HL-60 (cell line): ENCODE measurements around the gene DHRSX.
"Not testable (repeated sequence)": the region's sequence is repeated elsewhere in the genome, so short reads cannot be mapped to it uniquely, and the experiment has no call there.

Experiments
- DNase-seq, 2 experiments: peaks; one replicate each; pipeline ENCODE4 v3.0.0-alpha.2; 2010 to 2020; ENCODE audit warnings: low read depth in 1 of 2, low spot score in 1 of 2
- H3K27ac ChIP-seq: fragments of 250-450 bp; sonication (Bioruptor Pico); replicated peaks from 2 replicates; pipeline ENCODE4 v1.5.1; 2020; ENCODE audit warnings: mild to moderate bottlenecking, moderate library complexity
- H3K27me3 ChIP-seq: fragments of 250-450 bp; sonication (Bioruptor Pico); 2 replicates; pipeline ENCODE4 v1.5.1; 2021; ENCODE audit warnings: mild to moderate bottlenecking, moderate library complexity; ENCODE audit not compliant: insufficient read depth, poor library complexity, severe bottlenecking
- H3K4me3 ChIP-seq: replicated peaks from 2 replicates; pipeline ENCODE4 v1.5.1; 2011; ENCODE audit warnings: mild to moderate bottlenecking, control low read depth, low read length; ENCODE audit not compliant: insufficient read depth
- GABPA ChIP-seq: IDR thresholded peaks from 2 replicates; pipeline ENCODE4 v1.6.1; 2012; ENCODE audit warnings: low read depth
- POLR2AphosphoS5 ChIP-seq: IDR thresholded peaks from 2 replicates; pipeline ENCODE4 v1.6.1; 2012; ENCODE audit warnings: low read depth
- SPI1 ChIP-seq: IDR thresholded peaks from 2 replicates; pipeline ENCODE4 v1.6.1; 2012; ENCODE audit warnings: low read depth, mild to moderate bottlenecking, borderline replicate concordance
- TF ChIP-seq, protein P1 (sequence below): IDR thresholded peaks from one replicate; pipeline ENCODE4 v1.5.1; 2011; ENCODE audit warnings: low read length, control low read depth, inconsistent platforms; ENCODE audit not compliant: insufficient read depth
- TF ChIP-seq, protein P2 (sequence below): IDR thresholded peaks from 2 replicates; pipeline ENCODE4 v1.6.1; 2012; ENCODE audit warnings: low read depth; ENCODE audit not compliant: insufficient replicate concordance

DHRSX gene

DNA sequence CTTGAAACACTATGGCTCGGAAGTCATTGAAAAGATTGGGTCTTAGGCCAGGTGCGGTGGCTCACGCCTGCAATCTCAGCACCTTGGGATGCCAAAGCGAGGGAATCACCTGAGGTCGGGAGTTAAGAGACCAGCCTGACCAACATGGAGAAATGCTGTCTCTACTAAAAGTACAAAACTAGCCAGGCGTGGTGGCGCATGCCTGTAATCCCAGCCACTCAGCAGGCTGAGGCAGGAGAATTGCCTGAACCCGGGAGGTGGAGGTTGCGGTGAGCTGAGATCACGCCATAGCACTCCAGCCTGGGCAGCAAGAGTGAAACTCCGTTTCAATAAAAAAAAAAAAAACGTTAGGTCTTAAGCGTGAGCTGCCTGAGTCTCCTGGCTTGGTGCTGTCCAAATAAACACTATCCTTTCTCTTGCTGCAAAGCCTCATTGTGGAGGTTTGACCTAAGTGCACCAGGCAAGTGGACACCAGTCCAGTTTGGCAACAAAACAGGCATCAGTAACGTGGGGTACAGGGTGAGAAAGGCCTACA, 185.9 kb downstream of the DHRSX start:
- no peak overlapping the region for H3K27ac ChIP-seq
- no peaks in the 10 kb centered on the region for H3K27me3 ChIP-seq
- DNase-seq = no peak
- TF ChIP-seq, protein P1, sequence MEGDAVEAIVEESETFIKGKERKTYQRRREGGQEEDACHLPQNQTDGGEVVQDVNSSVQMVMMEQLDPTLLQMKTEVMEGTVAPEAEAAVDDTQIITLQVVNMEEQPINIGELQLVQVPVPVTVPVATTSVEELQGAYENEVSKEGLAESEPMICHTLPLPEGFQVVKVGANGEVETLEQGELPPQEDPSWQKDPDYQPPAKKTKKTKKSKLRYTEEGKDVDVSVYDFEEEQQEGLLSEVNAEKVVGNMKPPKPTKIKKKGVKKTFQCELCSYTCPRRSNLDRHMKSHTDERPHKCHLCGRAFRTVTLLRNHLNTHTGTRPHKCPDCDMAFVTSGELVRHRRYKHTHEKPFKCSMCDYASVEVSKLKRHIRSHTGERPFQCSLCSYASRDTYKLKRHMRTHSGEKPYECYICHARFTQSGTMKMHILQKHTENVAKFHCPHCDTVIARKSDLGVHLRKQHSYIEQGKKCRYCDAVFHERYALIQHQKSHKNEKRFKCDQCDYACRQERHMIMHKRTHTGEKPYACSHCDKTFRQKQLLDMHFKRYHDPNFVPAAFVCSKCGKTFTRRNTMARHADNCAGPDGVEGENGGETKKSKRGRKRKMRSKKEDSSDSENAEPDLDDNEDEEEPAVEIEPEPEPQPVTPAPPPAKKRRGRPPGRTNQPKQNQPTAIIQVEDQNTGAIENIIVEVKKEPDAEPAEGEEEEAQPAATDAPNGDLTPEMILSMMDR = no peak
- no peak for TF ChIP-seq SPI1
- TF ChIP-seq, protein P2, sequence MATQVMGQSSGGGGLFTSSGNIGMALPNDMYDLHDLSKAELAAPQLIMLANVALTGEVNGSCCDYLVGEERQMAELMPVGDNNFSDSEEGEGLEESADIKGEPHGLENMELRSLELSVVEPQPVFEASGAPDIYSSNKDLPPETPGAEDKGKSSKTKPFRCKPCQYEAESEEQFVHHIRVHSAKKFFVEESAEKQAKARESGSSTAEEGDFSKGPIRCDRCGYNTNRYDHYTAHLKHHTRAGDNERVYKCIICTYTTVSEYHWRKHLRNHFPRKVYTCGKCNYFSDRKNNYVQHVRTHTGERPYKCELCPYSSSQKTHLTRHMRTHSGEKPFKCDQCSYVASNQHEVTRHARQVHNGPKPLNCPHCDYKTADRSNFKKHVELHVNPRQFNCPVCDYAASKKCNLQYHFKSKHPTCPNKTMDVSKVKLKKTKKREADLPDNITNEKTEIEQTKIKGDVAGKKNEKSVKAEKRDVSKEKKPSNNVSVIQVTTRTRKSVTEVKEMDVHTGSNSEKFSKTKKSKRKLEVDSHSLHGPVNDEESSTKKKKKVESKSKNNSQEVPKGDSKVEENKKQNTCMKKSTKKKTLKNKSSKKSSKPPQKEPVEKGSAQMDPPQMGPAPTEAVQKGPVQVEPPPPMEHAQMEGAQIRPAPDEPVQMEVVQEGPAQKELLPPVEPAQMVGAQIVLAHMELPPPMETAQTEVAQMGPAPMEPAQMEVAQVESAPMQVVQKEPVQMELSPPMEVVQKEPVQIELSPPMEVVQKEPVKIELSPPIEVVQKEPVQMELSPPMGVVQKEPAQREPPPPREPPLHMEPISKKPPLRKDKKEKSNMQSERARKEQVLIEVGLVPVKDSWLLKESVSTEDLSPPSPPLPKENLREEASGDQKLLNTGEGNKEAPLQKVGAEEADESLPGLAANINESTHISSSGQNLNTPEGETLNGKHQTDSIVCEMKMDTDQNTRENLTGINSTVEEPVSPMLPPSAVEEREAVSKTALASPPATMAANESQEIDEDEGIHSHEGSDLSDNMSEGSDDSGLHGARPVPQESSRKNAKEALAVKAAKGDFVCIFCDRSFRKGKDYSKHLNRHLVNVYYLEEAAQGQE = no peak
- TF ChIP-seq POLR2AphosphoS5 = no peak
- no peak for TF ChIP-seq GABPA
- H3K4me3 ChIP-seq = no peak overlapping the region

DNA sequence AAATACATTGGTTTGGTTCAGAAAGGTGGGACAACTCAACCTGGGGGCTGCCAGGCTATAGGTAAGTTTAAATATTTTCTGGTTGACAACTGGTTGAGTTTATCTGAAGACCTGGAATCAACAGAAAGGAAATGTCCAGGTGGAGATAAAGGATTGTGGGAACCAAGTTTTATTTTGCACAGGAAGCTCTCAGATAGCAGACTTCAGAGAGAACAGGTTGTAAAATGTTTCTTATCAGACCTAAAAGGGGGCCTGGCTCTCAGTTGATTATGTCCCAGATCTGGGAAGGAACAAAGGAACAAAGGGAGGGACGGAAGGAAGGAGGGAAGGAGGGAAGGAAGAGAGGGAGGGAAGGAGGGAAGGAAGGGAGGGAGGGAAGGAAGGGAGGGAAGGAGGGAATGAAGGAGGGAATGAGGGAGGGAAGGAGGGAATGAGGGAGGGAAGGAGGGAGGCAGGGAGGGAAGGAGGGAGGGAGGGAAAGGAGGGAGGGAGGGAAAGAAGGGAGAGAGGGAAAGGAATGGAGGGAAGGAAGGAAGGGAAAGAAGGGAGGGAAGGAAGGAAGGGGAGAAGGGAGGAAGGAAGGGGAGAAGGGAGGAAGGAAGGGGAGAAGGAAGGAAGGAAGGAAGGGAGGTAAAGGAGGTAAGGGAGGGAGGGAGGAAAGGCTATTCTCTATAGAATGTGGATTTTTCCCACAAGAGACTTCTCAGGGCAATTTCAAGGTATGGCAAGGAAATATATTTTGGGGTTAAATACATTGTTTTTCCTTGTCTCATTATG, 186.7 kb downstream of the DHRSX start:
- H3K27ac ChIP-seq = no peak overlapping the region
- H3K27me3 ChIP-seq = no peaks in the 10 kb centered on the region
- DNase-seq = no peak
- no peak for TF ChIP-seq POLR2AphosphoS5
- TF ChIP-seq GABPA = no peak
- TF ChIP-seq, protein P2 = no peak
- TF ChIP-seq, protein P1 = no peak
- TF ChIP-seq SPI1 = no peak
- no peak overlapping the region for H3K4me3 ChIP-seq

DNA sequence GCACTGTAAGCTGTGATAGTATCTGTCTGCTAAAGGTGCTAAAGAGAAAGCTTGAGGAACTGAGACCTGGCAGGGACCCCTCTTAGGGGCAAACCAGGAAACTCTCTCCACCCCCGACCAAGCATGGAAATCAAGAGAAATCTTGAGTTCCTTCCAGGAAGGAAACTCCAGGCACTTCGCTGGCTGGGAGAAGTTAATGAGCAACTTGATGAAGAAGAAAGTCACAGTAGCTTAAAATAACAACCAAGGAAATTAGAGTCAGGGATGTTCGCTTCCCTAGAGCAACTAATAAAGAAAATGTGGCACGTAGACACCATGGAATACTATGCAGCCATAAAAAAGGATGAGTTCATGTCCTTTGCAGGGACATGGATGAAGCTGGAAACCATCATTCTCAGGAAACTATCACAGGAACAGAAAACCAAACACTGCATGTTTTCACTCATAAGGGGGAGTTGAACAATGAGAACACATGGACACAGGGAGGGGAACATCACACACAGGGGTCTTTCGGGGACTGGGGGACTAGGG, 188.7 kb downstream of the DHRSX start:
- H3K27ac ChIP-seq, DNase-seq, H3K27me3 ChIP-seq, H3K4me3 ChIP-seq: not testable (repeated sequence)

DNA sequence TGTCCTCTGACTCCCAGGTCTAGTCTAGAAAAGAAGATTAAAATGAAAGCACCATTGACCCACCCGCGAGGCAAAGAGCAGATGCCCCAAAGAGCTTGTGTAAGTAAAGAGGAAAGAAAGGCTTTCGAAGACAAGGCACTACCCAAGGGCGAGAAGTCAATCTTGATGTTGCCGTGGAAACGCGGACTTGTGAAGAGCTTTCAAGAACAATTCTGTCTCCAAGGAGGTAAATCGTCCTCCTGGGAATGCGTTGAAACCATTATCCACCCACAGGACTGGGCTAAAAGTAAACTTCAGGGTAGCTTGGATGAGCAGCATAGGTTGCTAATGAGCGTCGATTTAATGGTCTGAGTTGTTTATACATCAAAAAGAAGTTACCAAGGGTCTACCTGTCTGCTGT, 189.3 kb downstream of the DHRSX start:
- no peak for DNase-seq
- Histone ChIP-seq H3K4me3 (no peak overlapping the region), H3K27me3 (no peaks in the 10 kb centered on the region), H3K27ac (no peak overlapping the region)
- TF ChIP-seq SPI1 (no peak), GABPA (no peak)
